Coronary artery (tissue), 2 donors: Measurements from ENCODE around the gene MIGA2.

Experiments used
- DNase-seq: peaks from one replicate; pipeline ENCODE4 v3.0.0-alpha.2; 2017; ENCODE audit warnings: low spot score
- H3K27ac ChIP-seq, 2 donors: fragments of 200-600 bp; sonication (generic); one replicate each; pipeline ENCODE4 v1.5.1; 2016 to 2019
- H3K4me3 ChIP-seq: fragments of 200-600 bp; sonication (generic); 2 replicates; pipeline ENCODE4 v1.5.1; 2016; ENCODE audit warnings: mild to moderate bottlenecking, moderate library complexity
- TF ChIP-seq, protein P1 (sequence below): fragments of 200-600 bp; sonication (generic); IDR thresholded peaks from one replicate; pipeline ENCODE4 v1.5.1; 2019; ENCODE audit warnings: antibody characterized with exemption

MIGA2 gene

DNA sequence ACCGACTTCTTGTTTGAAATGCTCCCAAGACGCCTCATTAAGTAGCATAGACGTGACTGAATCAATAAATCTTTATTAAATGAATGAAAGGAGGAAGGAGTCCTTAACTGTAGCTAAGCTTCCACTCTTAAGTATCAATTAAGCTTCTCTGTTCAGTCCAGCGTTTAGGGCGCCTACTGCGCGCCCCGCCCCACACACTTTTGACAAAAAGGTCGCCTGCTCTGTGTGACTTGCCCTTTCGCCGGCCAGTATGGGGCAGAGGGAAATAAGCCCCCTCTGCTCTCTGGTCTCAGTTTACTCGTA is 43.8 kb downstream of the MIGA2 start:
- no peak for DNase-seq
- H3K27ac ChIP-seq, result peak overlapping the region in 1 of 2 donors; percentile 58
- TF ChIP-seq, protein P1, sequence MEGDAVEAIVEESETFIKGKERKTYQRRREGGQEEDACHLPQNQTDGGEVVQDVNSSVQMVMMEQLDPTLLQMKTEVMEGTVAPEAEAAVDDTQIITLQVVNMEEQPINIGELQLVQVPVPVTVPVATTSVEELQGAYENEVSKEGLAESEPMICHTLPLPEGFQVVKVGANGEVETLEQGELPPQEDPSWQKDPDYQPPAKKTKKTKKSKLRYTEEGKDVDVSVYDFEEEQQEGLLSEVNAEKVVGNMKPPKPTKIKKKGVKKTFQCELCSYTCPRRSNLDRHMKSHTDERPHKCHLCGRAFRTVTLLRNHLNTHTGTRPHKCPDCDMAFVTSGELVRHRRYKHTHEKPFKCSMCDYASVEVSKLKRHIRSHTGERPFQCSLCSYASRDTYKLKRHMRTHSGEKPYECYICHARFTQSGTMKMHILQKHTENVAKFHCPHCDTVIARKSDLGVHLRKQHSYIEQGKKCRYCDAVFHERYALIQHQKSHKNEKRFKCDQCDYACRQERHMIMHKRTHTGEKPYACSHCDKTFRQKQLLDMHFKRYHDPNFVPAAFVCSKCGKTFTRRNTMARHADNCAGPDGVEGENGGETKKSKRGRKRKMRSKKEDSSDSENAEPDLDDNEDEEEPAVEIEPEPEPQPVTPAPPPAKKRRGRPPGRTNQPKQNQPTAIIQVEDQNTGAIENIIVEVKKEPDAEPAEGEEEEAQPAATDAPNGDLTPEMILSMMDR, result no peak
- peak overlapping the region; percentile 81 for H3K4me3 ChIP-seq

DNA sequence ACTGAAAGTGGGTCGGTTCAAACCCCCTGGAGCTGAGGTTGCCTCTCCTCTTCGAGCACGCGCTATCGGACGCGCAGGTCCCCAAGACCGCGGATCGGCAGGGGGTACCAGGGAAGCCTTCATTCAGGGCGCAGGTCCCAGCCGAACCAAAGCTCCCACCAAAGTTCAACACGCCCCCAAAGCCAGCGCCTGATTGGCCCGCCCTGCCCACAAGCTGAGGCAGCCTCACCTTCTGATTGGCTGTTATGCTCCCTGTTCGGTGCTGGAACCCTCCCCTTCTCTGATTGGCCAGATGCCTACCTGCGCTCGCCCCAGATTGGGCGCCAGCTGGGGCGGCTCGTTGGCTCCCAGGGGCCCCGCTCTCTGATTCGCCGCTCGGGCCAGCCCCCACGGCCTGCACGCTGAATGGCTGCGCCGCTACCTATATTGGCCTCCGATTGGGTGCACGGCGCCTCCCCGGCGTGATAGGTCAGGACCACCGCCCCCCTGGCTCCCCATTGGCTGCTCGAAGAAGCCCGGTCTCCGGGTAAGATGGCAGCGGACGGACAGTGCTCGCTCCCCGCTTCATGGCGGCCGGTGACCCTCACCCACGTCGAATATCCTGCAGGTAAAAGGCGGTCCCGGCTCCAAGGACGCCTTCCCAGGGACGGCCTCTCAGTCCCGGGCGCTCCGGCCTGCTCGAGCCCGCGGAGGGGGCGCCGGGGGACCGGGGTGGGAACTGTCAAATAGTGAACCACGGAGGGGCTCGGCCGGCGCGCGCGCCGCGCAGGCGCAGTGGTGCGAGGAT is 44.4 kb downstream of the MIGA2 start, which contains the start of gene DOLPP1:
TSS of gene DOLPP1 (plus strand) at position 511 of the 787 bp plus-strand sequence. CDS start at position 532, 21 bp downstream.
- TF ChIP-seq, protein P1, result no peak
- DNase-seq, result peak; percentile 99
- Histone ChIP-seq H3K4me3 (peak within 1 kb of the TSS; percentile 81), H3K27ac (peak within 1 kb of the TSS; percentile 60 to 79)

DNA sequence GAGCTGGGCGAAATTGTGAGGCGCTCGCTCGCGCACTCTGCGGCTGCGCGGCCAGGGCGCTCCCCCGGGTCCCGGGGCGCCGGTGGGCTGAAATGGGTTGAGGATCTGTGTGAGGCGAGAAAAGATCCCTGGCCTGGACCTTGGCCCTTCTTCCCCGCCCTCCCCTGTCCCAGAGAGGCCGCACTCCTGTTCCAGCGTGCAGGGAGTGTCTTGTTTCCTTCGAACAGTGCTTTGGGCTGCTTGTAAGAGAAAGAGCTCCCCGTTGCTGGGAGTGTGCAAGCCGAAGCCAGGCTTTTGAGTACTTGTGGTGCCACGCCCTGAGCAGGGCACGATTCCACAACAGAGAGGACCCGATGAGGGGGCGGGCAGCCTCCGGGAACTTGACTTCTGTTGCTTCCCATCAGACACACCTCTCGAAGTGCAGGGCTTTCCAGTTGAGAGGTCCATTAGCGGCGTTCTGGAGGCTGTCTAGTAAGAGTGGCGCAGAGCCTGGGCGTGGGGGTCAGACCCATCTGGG is 45.0 kb downstream of the MIGA2 start:
- DNase-seq, result no peak
- H3K27ac ChIP-seq, result peak overlapping the region; percentile 60 to 79
- TF ChIP-seq, protein P1, result no peak

DNA sequence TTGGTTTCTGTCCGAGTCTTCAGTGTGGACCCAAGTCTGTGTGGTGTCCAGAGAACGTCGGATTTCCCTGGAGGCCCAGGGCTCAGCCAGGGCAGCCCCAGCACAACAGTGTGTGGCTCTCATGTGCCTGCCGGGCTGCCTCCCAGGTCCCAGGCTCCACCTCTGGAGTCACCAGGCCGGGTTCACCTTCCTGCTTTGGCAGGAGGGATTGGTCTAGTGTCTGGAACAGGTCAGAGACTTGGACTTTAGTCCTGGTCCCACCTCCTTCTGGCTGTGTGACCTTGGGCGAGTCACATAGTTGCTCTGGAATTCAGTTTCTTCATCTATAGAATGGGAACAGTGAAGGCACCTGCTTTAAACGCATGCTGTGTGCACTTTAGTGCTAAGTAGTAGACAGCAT is 47.7 kb downstream of the MIGA2 start:
- TF ChIP-seq, protein P1, result no peak

More for the DNA sequence above, 45.0 kb downstream of the MIGA2 start:
- peak overlapping the region; percentile 81 for H3K4me3 ChIP-seq

DNA sequence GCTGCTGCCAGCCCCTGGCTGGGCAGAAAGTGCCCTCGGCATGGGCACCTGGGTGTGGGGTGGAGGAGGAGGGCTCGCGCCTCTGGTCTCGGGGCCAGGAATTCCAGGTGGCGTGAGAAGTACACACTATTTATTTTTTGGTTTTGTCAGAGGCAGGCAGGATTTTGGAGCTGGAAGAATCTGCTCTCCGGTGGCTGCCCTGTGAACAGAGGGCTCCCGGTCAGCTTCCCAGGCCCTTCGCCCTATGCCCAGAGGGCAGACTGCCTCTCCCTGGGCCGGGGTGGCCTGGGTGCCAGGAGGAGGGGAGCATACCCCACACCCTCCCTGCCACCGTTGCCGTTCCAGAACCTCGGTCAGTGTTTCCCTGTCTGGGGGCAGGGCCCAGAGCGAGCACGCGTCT is 52.8 kb downstream of the MIGA2 start:
- DNase-seq, result no peak
- TF ChIP-seq, protein P1, result no peak
- no peak overlapping the region for H3K27ac ChIP-seq
- H3K4me3 ChIP-seq, result no peak overlapping the region

More for the DNA sequence above, 47.7 kb downstream of the MIGA2 start:
- no peak overlapping the region for H3K4me3 ChIP-seq
- H3K27ac ChIP-seq, result no peak overlapping the region
- no peak for DNase-seq

DNA sequence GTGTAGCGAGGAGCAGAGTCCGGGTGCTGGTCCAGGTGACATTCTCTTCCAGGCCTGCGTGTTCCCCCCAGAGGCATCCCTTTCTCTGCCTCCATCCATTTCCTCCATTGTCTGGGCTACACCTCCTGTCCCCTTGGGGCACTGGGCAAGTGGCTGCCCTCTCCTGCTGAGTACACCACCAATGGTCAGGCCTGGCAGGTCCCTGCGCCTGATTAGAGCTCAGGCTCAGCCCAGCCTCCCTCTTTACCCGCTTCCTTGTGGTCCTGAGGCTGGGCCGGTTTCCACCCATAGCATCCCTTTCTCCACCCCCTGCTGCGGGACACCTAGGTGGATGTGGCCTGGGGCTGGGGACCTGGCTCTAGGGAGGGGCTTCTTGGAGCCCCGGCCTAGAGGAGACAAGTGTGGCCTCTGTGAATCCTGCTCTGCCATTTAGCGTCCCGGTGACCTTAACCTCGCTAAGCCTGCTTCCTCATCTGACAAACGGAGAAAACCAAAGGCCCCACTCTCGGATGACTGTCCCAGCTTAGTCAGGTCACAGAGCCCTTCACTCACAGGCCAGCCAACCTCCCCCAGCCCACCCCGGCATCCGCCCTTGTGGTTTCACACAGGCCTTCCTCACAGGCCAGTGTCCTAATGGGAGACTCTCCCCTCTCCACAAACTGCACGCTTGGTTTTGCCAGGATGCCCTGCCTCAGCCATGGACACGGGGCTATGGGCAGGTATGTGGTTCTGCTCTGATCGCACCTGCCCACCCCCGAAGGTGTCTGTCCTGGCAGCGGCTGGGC is 57.4 kb downstream of the MIGA2 start:
- no peak overlapping the region for H3K4me3 ChIP-seq
- no peak for DNase-seq
- TF ChIP-seq, protein P1, result no peak
- H3K27ac ChIP-seq, result no peak overlapping the region
